SK-N-SH (cell line): Measurements from ENCODE around the gene GPR157. TPM values are rescaled to one million over a fixed set of nuclear protein-coding genes. Genes with fewer than 3 reads are reported as not detected.

Experiments used
- CTCF ChIA-PET: fragments of 300-600, 350-600 bp; formaldehyde crosslinking; extraction: SDS; loops from one replicate; lab custom pipeline; 2021; lab: Yijun Ruan, JAX
- POLR2A ChIA-PET: fragments of 350-600 bp; sonication (Branson Sonifier 250); formaldehyde crosslinking; extraction: SDS; loops from one replicate; lab custom pipeline; 2020; ENCODE audit warnings: antibody characterized with exemption, inconsistent platforms; lab: Yijun Ruan, JAX
- DNase-seq: peaks from one replicate; pipeline ENCODE4 v3.0.0; 2012
- H2AFZ ChIP-seq: fragments of 200-600 bp; sonication (generic); 2 replicates; pipeline ENCODE4 v1.8.1; 2016; ENCODE audit warnings: antibody characterized with exemption, mild to moderate bottlenecking, low read depth
- H3F3A ChIP-seq: fragments of 200-600 bp; sonication (generic); replicated peaks from 2 replicates; pipeline ENCODE3; 2016; ENCODE audit warnings: antibody characterized with exemption, mild to moderate bottlenecking; ENCODE audit not compliant: insufficient read depth
- H3K27ac ChIP-seq, 2 experiments: fragments of 200-500 bp in 1 of 2; fragments of 200-600 bp in 1 of 2; sonication (Bioruptor generic) in 1 of 2; sonication (generic), shearing (Covaris generic) in 1 of 2; 2 replicates each; pipeline versions ENCODE4 v1.5.1 to v1.6.1; 2014 to 2016; ENCODE audit warnings: low read depth in 2 of 2, inconsistent platforms in 1 of 2, low read length in 1 of 2, mild to moderate bottlenecking in 1 of 2, mixed read lengths in 1 of 2
- H3K27me3 ChIP-seq: fragments of 200-600 bp; sonication (generic), shearing (Covaris generic); 2 replicates; pipeline ENCODE4 v1.6.1; 2016; ENCODE audit warnings: mixed run types; ENCODE audit not compliant: insufficient read depth
- H3K36me3 ChIP-seq, 2 experiments: fragments of 200-500 bp in 1 of 2; fragments of 200-600 bp in 1 of 2; sonication (Bioruptor generic) in 1 of 2; sonication (generic) in 1 of 2; replicated peaks in 1 of 2; 2 replicates each; pipeline versions ENCODE3 to v1.5.1; 2014 to 2016; ENCODE audit warnings: low read length in 1 of 2, mild to moderate bottlenecking in 1 of 2; ENCODE audit not compliant: insufficient read depth in 2 of 2, control insufficient read depth in 1 of 2
- H3K4me1 ChIP-seq, 2 experiments: fragments of 200-500 bp in 1 of 2; fragments of 200-600 bp in 1 of 2; sonication (Bioruptor generic) in 1 of 2; sonication (generic), shearing (Covaris generic) in 1 of 2; 2 replicates each; pipeline versions ENCODE4 v1.5.1 to v1.6.1; 2014 to 2016; ENCODE audit warnings: low read depth in 1 of 2, low read length in 1 of 2, mixed run types in 1 of 2; ENCODE audit not compliant: insufficient read depth in 2 of 2, control insufficient read depth in 1 of 2
- H3K4me2 ChIP-seq: fragments of 200-600 bp; sonication (generic), shearing (Covaris generic); 2 replicates; pipeline ENCODE4 v1.6.1; 2017; ENCODE audit warnings: mixed run types
- H3K4me3 ChIP-seq, 2 experiments: fragments of 200-500 bp in 1 of 2; fragments of 200-600 bp in 1 of 2; sonication (Bioruptor generic) in 1 of 2; sonication (generic), shearing (Covaris generic) in 1 of 2; 2 replicates each; pipeline versions ENCODE4 v1.5.1 to v1.8.1; 2014 to 2016; ENCODE audit warnings: low read depth in 2 of 2, inconsistent platforms in 1 of 2, low read length in 1 of 2, mild to moderate bottlenecking in 1 of 2, mixed read lengths in 1 of 2, moderate library complexity in 1 of 2
- H3K79me2 ChIP-seq: fragments of 200-600 bp; sonication (generic); 2 replicates; pipeline ENCODE4 v1.8.1; 2017; ENCODE audit warnings: mild to moderate bottlenecking; ENCODE audit not compliant: insufficient read depth
- H3K9ac ChIP-seq: fragments of 200-600 bp; sonication (generic); 2 replicates; pipeline ENCODE4 v1.6.1; 2017; ENCODE audit warnings: mixed run types
- H3K9me2 ChIP-seq: fragments of 200-600 bp; sonication (generic); 2 replicates; pipeline ENCODE4 v1.6.1; 2017; ENCODE audit warnings: mixed run types
- H3K9me3 ChIP-seq: fragments of 200-600 bp; sonication (generic); 2 replicates; pipeline ENCODE4 v1.6.1; 2017; ENCODE audit warnings: mixed run types, mild to moderate bottlenecking, moderate library complexity
- H4K20me1 ChIP-seq: fragments of 200-600 bp; sonication (generic); 2 replicates; pipeline ENCODE4 v1.6.1; 2017; ENCODE audit warnings: mild to moderate bottlenecking, mixed run types; ENCODE audit not compliant: insufficient read depth
- CHD2 ChIP-seq: fragments of 150-350 bp; IDR thresholded peaks from 2 replicates; pipeline ENCODE4 v1.6.1; 2018; ENCODE audit warnings: low read length; ENCODE audit not compliant: partially characterized antibody
- CTCF ChIP-seq: fragments of 200-600 bp; sonication (generic); IDR thresholded peaks from 2 replicates; pipeline ENCODE4 v1.6.1; 2017; ENCODE audit warnings: antibody characterized with exemption, mild to moderate bottlenecking, moderate library complexity
- FOXJ3 ChIP-seq: sonication (generic); formaldehyde crosslinking; IDR thresholded peaks from 2 replicates; pipeline ENCODE4 v1.5.1; 2020; ENCODE audit warnings: mild to moderate bottlenecking, missing genetic modification reagents
- FOXM1 ChIP-seq: IDR thresholded peaks from 2 replicates; pipeline ENCODE4 v1.4.0; 2012; ENCODE audit warnings: low read depth, mild to moderate bottlenecking
- GABPA ChIP-seq: IDR thresholded peaks from 2 replicates; pipeline ENCODE4 v1.4.0; 2012; ENCODE audit warnings: low read depth, mild to moderate bottlenecking
- MXI1 ChIP-seq: IDR thresholded peaks from 2 replicates; pipeline ENCODE4 v1.6.1; 2012; ENCODE audit warnings: mild to moderate bottlenecking, low read depth, low read length, improper control_type of control experiment
- RXRA ChIP-seq: IDR thresholded peaks from 2 replicates; pipeline ENCODE4 v1.4.0; 2012; ENCODE audit warnings: low read depth, mild to moderate bottlenecking, borderline replicate concordance
- SIN3A ChIP-seq: IDR thresholded peaks from 2 replicates; pipeline ENCODE4 v1.6.1; 2012; ENCODE audit warnings: low read depth, mild to moderate bottlenecking, low read length, moderate library complexity, borderline replicate concordance
- SMC3 ChIP-seq: IDR thresholded peaks from 2 replicates; pipeline ENCODE4 v1.6.1; 2012; ENCODE audit warnings: low read depth, low read length, improper control_type of control experiment
- TEAD4 ChIP-seq: IDR thresholded peaks from 2 replicates; pipeline ENCODE4 v1.4.0; 2012; ENCODE audit warnings: mild to moderate bottlenecking, borderline replicate concordance; ENCODE audit not compliant: insufficient read depth
- YY1 ChIP-seq: IDR thresholded peaks from 2 replicates; pipeline ENCODE4 v1.4.0; 2012; ENCODE audit warnings: low read depth, mild to moderate bottlenecking
- WGBS: methylation state at CpG from one replicate; pipeline ENCODE4 v1.1.6; 2017; ENCODE audit warnings: low lambda C conversion rate; 5-methylcytosine and 5-hydroxymethylcytosine counted together
- polyA plus RNA-seq, 3 experiments: library from polyadenylated mRNA; depleted of rRNA; stranded (reverse); fragments of >200 nt; gene quantifications; 2 replicates each; pipeline ENCODE4 v1.2.3, GENCODE V29; 2012
- TF ChIP-seq, protein P1 (sequence below): IDR thresholded peaks from 2 replicates; pipeline ENCODE4 v1.6.1; 2012; ENCODE audit warnings: mild to moderate bottlenecking, low read depth, low read length, moderate library complexity
- TF ChIP-seq, protein P2 (sequence below): fragments of 150-350 bp; IDR thresholded peaks from 2 replicates; pipeline ENCODE4 v1.6.1; 2016; ENCODE audit warnings: mild to moderate bottlenecking, low read depth, low read length

GPR157 gene
- polyA plus RNA-seq, 1 of the 3 experiments (the other 2 are of a cell fraction), result 1.8 TPM

- TF ChIP-seq YY1, result no peak
Observed at GRCh38 chr1:9119745-9120144, 9.2 kb downstream of the GPR157 start (continued).

DNA sequence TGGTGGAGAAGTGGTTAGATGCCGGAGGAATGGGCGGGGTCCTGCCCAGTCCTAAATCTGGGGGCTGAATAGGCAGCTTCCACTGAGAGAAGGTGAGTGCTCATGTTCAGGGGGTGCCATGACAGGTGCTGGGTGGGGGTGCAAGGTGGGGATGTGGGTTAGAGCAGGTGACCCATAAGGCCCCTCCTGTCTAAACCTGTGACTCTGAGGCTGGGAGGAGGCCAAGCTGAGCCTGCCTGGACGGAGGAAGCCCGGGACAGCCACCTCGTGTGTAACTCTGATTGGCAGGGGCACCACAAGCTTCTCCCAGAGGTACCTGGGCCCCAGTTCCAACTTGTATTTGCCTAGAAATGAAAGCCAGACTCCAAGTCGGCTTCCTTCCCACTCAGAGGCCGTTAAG is 10.7 kb downstream of the GPR157 start:
- no peak for TF ChIP-seq FOXM1
- TF ChIP-seq, protein P1, sequence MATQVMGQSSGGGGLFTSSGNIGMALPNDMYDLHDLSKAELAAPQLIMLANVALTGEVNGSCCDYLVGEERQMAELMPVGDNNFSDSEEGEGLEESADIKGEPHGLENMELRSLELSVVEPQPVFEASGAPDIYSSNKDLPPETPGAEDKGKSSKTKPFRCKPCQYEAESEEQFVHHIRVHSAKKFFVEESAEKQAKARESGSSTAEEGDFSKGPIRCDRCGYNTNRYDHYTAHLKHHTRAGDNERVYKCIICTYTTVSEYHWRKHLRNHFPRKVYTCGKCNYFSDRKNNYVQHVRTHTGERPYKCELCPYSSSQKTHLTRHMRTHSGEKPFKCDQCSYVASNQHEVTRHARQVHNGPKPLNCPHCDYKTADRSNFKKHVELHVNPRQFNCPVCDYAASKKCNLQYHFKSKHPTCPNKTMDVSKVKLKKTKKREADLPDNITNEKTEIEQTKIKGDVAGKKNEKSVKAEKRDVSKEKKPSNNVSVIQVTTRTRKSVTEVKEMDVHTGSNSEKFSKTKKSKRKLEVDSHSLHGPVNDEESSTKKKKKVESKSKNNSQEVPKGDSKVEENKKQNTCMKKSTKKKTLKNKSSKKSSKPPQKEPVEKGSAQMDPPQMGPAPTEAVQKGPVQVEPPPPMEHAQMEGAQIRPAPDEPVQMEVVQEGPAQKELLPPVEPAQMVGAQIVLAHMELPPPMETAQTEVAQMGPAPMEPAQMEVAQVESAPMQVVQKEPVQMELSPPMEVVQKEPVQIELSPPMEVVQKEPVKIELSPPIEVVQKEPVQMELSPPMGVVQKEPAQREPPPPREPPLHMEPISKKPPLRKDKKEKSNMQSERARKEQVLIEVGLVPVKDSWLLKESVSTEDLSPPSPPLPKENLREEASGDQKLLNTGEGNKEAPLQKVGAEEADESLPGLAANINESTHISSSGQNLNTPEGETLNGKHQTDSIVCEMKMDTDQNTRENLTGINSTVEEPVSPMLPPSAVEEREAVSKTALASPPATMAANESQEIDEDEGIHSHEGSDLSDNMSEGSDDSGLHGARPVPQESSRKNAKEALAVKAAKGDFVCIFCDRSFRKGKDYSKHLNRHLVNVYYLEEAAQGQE, result no peak
- TF ChIP-seq GABPA, result no peak
- TF ChIP-seq SIN3A, result no peak
- Histone ChIP-seq H3K4me2 (no peak overlapping the region), H2AFZ (no peak overlapping the region), H3F3A (no peaks in the 10 kb centered on the region), H3K27me3 (no peaks in the 10 kb centered on the region), H3K9ac (no peak overlapping the region), H4K20me1 (no peaks in the 10 kb centered on the region), H3K9me2 (no peaks in the 10 kb centered on the region), H3K79me2 (no peaks in the 10 kb centered on the region), H3K4me1 (no peaks in the 10 kb centered on the region), H3K4me3 (no peak overlapping the region), H3K9me3 (no peaks in the 10 kb centered on the region), H3K36me3 (no peaks in the 10 kb centered on the region), H3K27ac (no peak overlapping the region)
- ChIA-PET POLR2A (no interaction called here), CTCF (interaction anchor here (1.1 kb wide), 1 partner anchor 373 kb away, joined by 3 read pairs; no protein-coding TSS in a partner anchor)
- 91% methylated on average over 7 of the region's 7 CpGs for WGBS
- no peak for DNase-seq

- H3K27ac ChIP-seq, result no peak overlapping the region
- H3K4me1 ChIP-seq, result peaks cover 0 to 2% of the 10 kb centered on the region in 2 experiments; a peak in 1 of 4 replicates
- CTCF ChIA-PET, result interaction anchor here (0.7 to 2.6 kb wide), 4 partner anchors 14 to 375 kb away, joined by 3 to 9 read pairs (median 4); no protein-coding TSS in a partner anchor
- POLR2A ChIA-PET, result interaction anchor here (0.7 kb wide), 1 partner anchor 256 kb away, joined by 3 read pairs; no protein-coding TSS in a partner anchor
- H3F3A ChIP-seq, result no peaks in the 10 kb centered on the region
- H2AFZ ChIP-seq, result no peak overlapping the region
- no peak overlapping the region for H3K4me3 ChIP-seq
- no peak overlapping the region for H3K4me2 ChIP-seq
- no peaks in the 10 kb centered on the region for H3K79me2 ChIP-seq
- WGBS, result 91% methylated on average over 5 of the region's 5 CpGs
- no peaks in the 10 kb centered on the region for H4K20me1 ChIP-seq
- H3K9ac ChIP-seq, result no peak overlapping the region
- no peaks in the 10 kb centered on the region for H3K27me3 ChIP-seq
- no peak for DNase-seq
- no peaks in the 10 kb centered on the region for H3K9me3 ChIP-seq
- no peaks in the 10 kb centered on the region for H3K36me3 ChIP-seq
- no peaks in the 10 kb centered on the region for H3K9me2 ChIP-seq
- TF ChIP-seq SMC3 (no peak), CTCF (no peak), GABPA (no peak), MXI1 (no peak), TEAD4 (no peak), CHD2 (no peak), FOXJ3 (CRISPR knock-in tag) (no peak), RXRA (no peak)
- TF ChIP-seq, protein P1, result no peak
- TF ChIP-seq, protein P2, sequence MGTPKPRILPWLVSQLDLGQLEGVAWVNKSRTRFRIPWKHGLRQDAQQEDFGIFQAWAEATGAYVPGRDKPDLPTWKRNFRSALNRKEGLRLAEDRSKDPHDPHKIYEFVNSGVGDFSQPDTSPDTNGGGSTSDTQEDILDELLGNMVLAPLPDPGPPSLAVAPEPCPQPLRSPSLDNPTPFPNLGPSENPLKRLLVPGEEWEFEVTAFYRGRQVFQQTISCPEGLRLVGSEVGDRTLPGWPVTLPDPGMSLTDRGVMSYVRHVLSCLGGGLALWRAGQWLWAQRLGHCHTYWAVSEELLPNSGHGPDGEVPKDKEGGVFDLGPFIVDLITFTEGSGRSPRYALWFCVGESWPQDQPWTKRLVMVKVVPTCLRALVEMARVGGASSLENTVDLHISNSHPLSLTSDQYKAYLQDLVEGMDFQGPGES, result no peak
Observed at GRCh38 chr1:9115351-9116205, 13.3 kb downstream of the GPR157 start.
